Gastrocnemius medialis (tissue), 4 donors: ENCODE data around the gene PHF23. TPM values are rescaled to one million over a fixed set of nuclear protein-coding genes. Genes with fewer than 3 reads are reported as not detected.

Experiments used
- ATAC-seq, 2 donors: fragments of 150-250 bp; one replicate each; pipeline ENCODE4 v1.9.1; 2016
- DNase-seq, 2 donors: peaks; one replicate each; pipeline ENCODE4 v3.0.0-alpha.2; 2019
- H3K27ac ChIP-seq, 4 donors: fragments of 200-600 bp; sonication (generic); 1 replicate in 1 of 4; 2 replicates in 3 of 4; pipeline ENCODE4 v1.5.1; 2016 to 2018; ENCODE audit warnings: mild to moderate bottlenecking in 2 of 4, moderate library complexity in 1 of 4
- H3K27me3 ChIP-seq, 3 donors: fragments of 200-600 bp; sonication (generic) in 2 of 3; 1 replicate in 1 of 3; 2 replicates in 2 of 3; pipeline versions ENCODE4 v1.5.1 to v1.6.0; 2016 to 2019; ENCODE audit warnings: mild to moderate bottlenecking in 1 of 3, moderate library complexity in 1 of 3
- H3K36me3 ChIP-seq, 2 donors: fragments of 200-600 bp; sonication (generic) in 1 of 2; one replicate each; pipeline ENCODE4 v1.5.1; 2017 to 2018
- H3K4me1 ChIP-seq, 2 donors: fragments of 200-600 bp; sonication (generic) in 1 of 2; one replicate each; pipeline ENCODE4 v1.5.1; 2016 to 2017; ENCODE audit warnings: mild to moderate bottlenecking in 2 of 2
- H3K4me3 ChIP-seq, 4 donors: fragments of 200-600 bp; sonication (generic) in 3 of 4; 1 replicate in 1 of 4; 2 replicates in 3 of 4; pipeline ENCODE4 v1.5.1; 2016 to 2019; ENCODE audit warnings: mild to moderate bottlenecking in 2 of 4
- H3K9me3 ChIP-seq, 3 donors: fragments of 200-600 bp; sonication (generic) in 2 of 3; 1 replicate in 1 of 3; 2 replicates in 2 of 3; pipeline ENCODE4 v1.5.1; 2016 to 2019
- CTCF ChIP-seq, 5 experiments: fragments of 450-650 bp in 3 of 5; fragments of 200-600 bp in 2 of 5; sonication (generic) in 2 of 5; IDR thresholded peaks in 4 of 5; conservative IDR thresholded peaks in 1 of 5; 1 replicate in 4 of 5; 2 replicates in 1 of 5; pipeline ENCODE4 v1.5.1; 2016 to 2019; ENCODE audit warnings: antibody characterized with exemption in 5 of 5, mild to moderate bottlenecking in 3 of 5, moderate library complexity in 3 of 5
- POLR2A ChIP-seq, 2 donors: fragments of 450-650 bp; IDR thresholded peaks; one replicate each; pipeline ENCODE4 v1.6.1; 2017; ENCODE audit warnings: antibody characterized with exemption in 2 of 2, mild to moderate bottlenecking in 2 of 2, moderate library complexity in 2 of 2
- in situ Hi-C, 4 donors: fragments of 200-750 bp; cut with MboI; loops; one replicate each; pipeline versions ENCODE4 v1.15.0 to v1.8.0; 2017; ENCODE audit warnings: low sequenced_read_pairs in 4 of 4
- intact Hi-C: fragments of 100-400 bp; cut with DNase I; formaldehyde crosslinking; loops from one replicate; pipeline ENCODE4 v1.15.1; 2023; ENCODE audit warnings: low total_unique reads
- total RNA-seq, 4 donors: library from RNA; depleted of rRNA; stranded (reverse); fragments of >200 nt; gene quantifications; one replicate each; pipeline versions ENCODE4 v1.1.0 to v1.2.3, GENCODE V29; 2016

The PHF23 gene
- total RNA-seq, 4 donors from 2014 or later = 16.9 to 31.8 (median 24.1) TPM

- Histone ChIP-seq H3K36me3 (no peaks in the 10 kb centered on the region), H3K4me1 (no peaks in the 10 kb centered on the region), H3K4me3 (no peak overlapping the region), H3K27me3 (no peaks in the 10 kb centered on the region), H3K9me3 (no peaks in the 10 kb centered on the region), H3K27ac (no peak overlapping the region)
- DNase-seq (no peak), ATAC-seq (no peak)
- TF ChIP-seq POLR2A (IDR thresholded peaks at IDR 0.05) = no peak
- TF ChIP-seq CTCF (IDR thresholded peaks at IDR 0.05 in 4 of 5, conservative IDR thresholded peaks at IDR 0.05 in 1 of 5) = no peak
- intact Hi-C loops (no loop called here), in situ Hi-C loops (no loop called here)
Observed at GRCh38 chr17:7196651-7197401, 42.4 kb downstream of the PHF23 start.

GRCh38 chr17:7195971-7196370, 43.3 kb downstream of the PHF23 start:
- H3K27ac ChIP-seq = no peak overlapping the region
- no peak overlapping the region for H3K4me3 ChIP-seq
- no peak for ATAC-seq
- DNase-seq = no peak
- TF ChIP-seq POLR2A (IDR thresholded peaks at IDR 0.05) (no peak), CTCF (IDR thresholded peaks at IDR 0.05 in 4 of 5, conservative IDR thresholded peaks at IDR 0.05 in 1 of 5) (no peak)
- no peaks in the 10 kb centered on the region for H3K4me1 ChIP-seq
- intact Hi-C loops (no loop called here), in situ Hi-C loops (no loop called here)
- H3K36me3 ChIP-seq = no peaks in the 10 kb centered on the region
- H3K27me3 ChIP-seq = no peaks in the 10 kb centered on the region
- H3K9me3 ChIP-seq = no peaks in the 10 kb centered on the region

- Histone ChIP-seq H3K36me3 (no peaks in the 10 kb centered on the region), H3K4me1 (no peaks in the 10 kb centered on the region), H3K4me3 (no peak overlapping the region), H3K27ac (no peak overlapping the region), H3K9me3 (no peaks in the 10 kb centered on the region), H3K27me3 (no peaks in the 10 kb centered on the region)
- TF ChIP-seq POLR2A (IDR thresholded peaks at IDR 0.05) = no peak
- in situ Hi-C loops = no loop called here
- DNase-seq (no peak), ATAC-seq (no peak)
- intact Hi-C loops = no loop called here
Observed at GRCh38 chr17:7192271-7192937, 46.9 kb downstream of the PHF23 start.

- intact Hi-C loops = no loop called here
- Histone ChIP-seq H3K36me3 (no peaks in the 10 kb centered on the region), H3K4me1 (no peaks in the 10 kb centered on the region), H3K4me3 (peak overlapping the region in 1 of 4 donors; percentile 15), H3K27me3 (no peaks in the 10 kb centered on the region), H3K9me3 (no peaks in the 10 kb centered on the region), H3K27ac (peak overlapping the region in 1 of 4 donors; percentile 27)
- DNase-seq (peak in 1 of 2 donors; percentile 51), ATAC-seq (peak in 1 of 2 donors; percentile 87)
- in situ Hi-C loops = no loop called here
- TF ChIP-seq CTCF (IDR thresholded peaks at IDR 0.05 in 4 of 5, conservative IDR thresholded peaks at IDR 0.05 in 1 of 5) = no peak
- no peak for TF ChIP-seq POLR2A (IDR thresholded peaks at IDR 0.05)
Observed at GRCh38 chr17:7191571-7192270, 47.5 kb downstream of the PHF23 start.

- no peaks in the 10 kb centered on the region for H3K36me3 ChIP-seq
- H3K9me3 ChIP-seq = no peaks in the 10 kb centered on the region
- in situ Hi-C loops = no loop called here
Observed at GRCh38 chr17:7191069-7191468, 48.2 kb downstream of the PHF23 start.

More at GRCh38 chr17:7191069-7191468, 48.2 kb downstream of the PHF23 start:
- DNase-seq (no peak), ATAC-seq (no peak)
- TF ChIP-seq CTCF (IDR thresholded peaks at IDR 0.05 in 4 of 5, conservative IDR thresholded peaks at IDR 0.05 in 1 of 5) (no peak), POLR2A (IDR thresholded peaks at IDR 0.05) (no peak)
- no peak overlapping the region for H3K4me3 ChIP-seq
- intact Hi-C loops = no loop called here
- H3K27me3 ChIP-seq = no peaks in the 10 kb centered on the region
- H3K4me1 ChIP-seq = no peaks in the 10 kb centered on the region
- no peak overlapping the region for H3K27ac ChIP-seq
